Mesenteric fat pad (tissue), 1 donor: ENCODE data around the gene TPT1. TPM values are rescaled to one million over a fixed set of nuclear protein-coding genes. Genes with fewer than 3 reads are reported as not detected.
A peak's percentile ranks its signal among the peaks of the same experiment; 100 is the strongest.
"Not testable (repeated sequence)": the region's sequence is repeated elsewhere in the genome, so short reads cannot be mapped to it uniquely, and the experiment has no call there.

Experiments used
- DNase-seq: peaks from one replicate; pipeline ENCODE4 v3.0.0-alpha.2; 2020; ENCODE audit warnings: low spot score
- long read RNA-seq: library from polyadenylated mRNA; unstranded; transcript quantifications from one replicate; pipeline ENCODE4 v2.0.0, GENCODE V29; 2020
- total RNA-seq: library from RNA; stranded (reverse); fragmentation: NEBNext Ultra II Directional; extraction: Animal tissue kit (Norgen Biotek cat#: 25700); gene quantifications from one replicate; pipeline ENCODE4 v1.2.1, GENCODE V29; 2021
- donor health status: DM: yes; HTN: yes; CAD: no.

Gene TPT1
- total RNA-seq: 3,722 TPM
- long read RNA-seq, full-length matches to known transcripts: 2,790 of 2,888 reads
- long read RNA-seq, partial matches to known transcripts: 34 of 2,888 reads
- long read RNA-seq, other reads (novel, unspliced or antisense): 64 of 2,888 reads

DNA sequence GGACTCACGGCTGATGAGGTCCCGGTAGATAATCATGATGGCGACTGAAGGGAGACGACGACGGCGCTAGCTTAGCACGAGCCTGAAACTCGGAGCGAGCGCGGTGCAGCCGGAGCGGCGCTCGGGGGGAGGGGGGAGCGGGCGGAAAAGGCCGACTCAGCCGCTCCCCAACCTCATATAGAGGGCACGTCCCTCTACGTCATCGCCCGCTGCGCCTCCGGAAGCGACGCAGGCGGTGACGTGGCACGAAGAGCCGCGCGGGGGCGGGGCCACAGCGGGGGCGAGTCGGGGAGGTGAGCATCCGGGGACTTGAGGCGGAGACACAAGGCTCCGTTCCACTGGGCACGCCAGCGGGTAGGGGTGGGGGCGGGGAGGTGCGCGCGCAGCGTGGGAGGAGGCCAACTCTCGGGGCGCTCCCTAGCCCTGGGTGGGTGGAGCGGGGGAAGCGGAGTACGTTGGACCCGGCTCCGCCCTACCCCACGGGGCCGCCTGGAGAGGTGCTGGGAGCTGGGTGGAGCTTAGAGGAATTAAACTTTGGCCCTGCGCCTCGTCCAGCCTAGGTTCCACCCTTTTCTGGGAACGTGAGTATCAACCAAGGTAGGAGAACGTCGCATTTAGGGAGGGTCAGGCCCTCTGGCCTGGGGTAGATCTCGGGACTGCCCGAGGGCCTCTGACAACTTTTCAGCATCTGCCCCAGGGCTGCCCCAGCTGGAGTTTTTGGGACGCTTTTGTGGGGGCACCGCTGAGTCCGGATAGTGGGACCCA is at the start of gene TPT1:
Gene TPT1, minus strand, starts transcription at position 150 of the 765 bp plus-strand sequence. Its CDS starts 114 bp downstream, at position 36.
- DNase-seq: peak; percentile 100

- not testable (repeated sequence) for DNase-seq
Observed at GRCh38 chr13:45390348-45390747, 49.4 kb upstream of the TPT1 start.

GRCh38 chr13:45388664-45389063 is 47.7 kb upstream of the TPT1 start:
- no peak for DNase-seq

- not testable (repeated sequence) for DNase-seq
Observed at GRCh38 chr13:45386892-45387575, 46.1 kb upstream of the TPT1 start.

DNA sequence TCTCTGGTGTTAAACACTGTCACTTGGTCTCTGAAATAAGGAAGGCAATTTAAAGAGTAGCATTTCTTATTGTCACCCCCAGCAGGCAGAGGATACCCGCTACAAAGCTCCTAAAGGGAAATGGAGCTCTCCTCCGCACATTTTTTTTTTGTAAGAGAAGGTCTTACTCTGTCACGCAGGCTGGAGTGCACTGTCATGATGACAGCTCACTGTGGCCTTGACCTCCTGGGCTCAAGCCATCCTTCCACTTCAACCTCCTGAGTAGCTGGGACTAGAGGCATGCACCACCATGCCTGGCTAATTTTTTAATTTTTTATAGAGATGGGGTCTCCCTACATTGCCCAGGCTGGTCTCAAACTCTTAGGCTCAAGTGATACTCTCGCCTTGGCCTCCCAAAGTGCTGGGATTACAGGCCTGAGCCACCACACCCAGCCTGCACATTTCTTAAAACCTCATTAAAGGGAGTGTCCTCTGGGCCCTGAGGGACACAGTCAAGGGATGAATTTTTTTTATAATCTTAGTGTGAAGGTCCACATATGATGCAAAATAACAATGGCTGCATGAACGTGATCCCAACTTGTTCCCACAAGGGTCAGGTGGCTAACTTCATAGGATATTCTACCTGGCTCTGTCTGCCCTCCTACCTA is 45.0 kb upstream of the TPT1 start:
- DNase-seq: no peak

- no peak for DNase-seq
Observed at GRCh38 chr13:45385320-45385719, 44.3 kb upstream of the TPT1 start.

DNA sequence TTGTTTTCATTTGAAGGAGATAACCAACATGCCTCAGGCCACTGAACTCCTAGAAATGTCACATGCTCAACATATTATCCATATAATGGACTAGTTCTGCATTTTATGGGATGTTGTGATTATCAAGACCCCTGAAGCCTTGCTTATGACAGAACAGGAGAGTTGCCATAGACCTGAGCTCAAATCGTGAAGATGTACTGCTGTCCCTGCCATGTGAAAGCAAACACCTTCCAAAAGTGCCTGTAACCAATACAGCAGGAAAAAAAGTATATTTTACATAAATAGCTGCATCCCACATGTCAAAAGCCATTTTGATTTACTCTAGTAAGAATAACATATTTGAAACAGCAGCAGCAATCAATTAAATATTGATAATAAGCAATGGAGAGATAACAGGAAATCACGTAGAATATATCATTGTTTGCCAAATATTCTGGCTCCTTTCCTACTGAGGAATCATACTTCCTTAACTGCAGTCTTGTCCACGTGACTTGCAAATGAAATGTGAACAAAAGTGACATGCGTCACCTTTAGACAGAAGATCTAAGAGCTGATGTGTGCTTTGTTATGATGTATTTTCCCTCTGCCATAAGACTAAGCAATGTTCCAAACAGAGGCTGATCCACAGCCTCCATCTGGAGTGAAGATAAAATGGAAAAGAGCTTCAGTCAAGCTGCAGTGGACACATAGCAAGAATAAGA is 43.6 kb upstream of the TPT1 start:
- no peak for DNase-seq

GRCh38 chr13:45382739-45383138 is 41.8 kb upstream of the TPT1 start:
- not testable (repeated sequence) for DNase-seq

GRCh38 chr13:45381196-45381595 is 40.2 kb upstream of the TPT1 start:
- DNase-seq: no peak

GRCh38 chr13:45380708-45381107 is 39.7 kb upstream of the TPT1 start:
- DNase-seq: not testable (repeated sequence)

- not testable (repeated sequence) for DNase-seq
Observed at GRCh38 chr13:45379516-45379915, 38.5 kb upstream of the TPT1 start.

- not testable (repeated sequence) for DNase-seq
Observed at GRCh38 chr13:45378786-45379185, 37.8 kb upstream of the TPT1 start.

- peak; percentile 55 for DNase-seq
Observed at GRCh38 chr13:45377314-45377713, 36.3 kb upstream of the TPT1 start.

DNA sequence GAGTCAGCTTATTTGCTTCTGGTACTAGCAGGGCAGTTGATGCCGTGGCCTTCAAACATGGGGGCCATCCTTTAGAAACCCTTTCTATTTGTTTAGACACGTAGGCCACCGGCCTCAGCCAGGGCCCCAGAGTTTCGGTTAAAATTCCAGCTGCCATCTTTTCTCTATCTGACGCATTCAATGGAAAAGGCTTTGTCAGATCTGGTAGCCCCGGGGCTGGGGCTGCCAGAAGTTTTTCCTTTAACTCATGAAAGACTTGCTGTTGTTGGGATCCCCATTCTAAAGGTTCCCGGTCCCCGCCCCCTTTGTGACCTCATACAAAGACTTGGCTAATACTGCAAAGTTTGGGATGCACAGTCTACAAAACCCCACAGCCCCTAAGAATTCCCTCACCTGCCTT is 35.7 kb upstream of the TPT1 start:
- peak; percentile 81 for DNase-seq

DNA sequence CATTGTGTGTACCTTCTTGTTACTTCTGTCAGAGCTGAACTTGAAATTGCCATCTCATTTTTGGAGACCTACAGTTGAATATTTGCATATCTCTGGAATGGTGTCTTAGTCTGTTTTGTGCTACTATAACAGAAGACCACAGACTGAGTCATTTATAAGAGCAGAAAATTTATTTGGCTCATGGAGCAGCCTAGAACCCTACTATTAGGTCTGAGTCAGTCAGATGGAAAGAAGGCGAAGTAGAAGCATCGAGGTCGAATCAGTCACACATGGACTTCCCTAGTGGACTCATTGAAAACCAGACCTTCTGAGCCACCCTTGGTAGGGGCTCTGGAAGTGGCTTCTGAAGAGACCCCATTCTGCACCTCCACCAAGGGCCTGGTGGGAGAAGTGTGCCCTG is 33.9 kb upstream of the TPT1 start:
- DNase-seq: peak; percentile 30

DNA sequence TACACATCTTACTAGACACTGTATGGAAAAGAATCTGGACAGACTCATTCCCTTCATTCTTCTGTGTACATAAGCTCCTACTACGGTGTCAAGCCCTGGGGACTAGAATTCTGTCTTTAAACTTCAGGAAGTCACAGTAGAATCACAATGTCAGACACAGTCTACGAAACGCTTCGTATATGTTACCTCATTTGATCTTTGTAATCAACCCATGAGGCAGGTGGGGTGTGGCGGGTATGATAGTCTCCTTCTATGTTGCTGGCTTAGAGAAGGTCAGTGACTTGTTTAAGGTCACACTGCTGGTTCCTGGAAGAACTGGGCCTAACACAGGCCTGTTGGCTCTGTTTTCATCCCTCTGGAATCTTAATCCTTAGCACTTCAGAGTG is 32.2 kb upstream of the TPT1 start:
- DNase-seq: no peak

DNA sequence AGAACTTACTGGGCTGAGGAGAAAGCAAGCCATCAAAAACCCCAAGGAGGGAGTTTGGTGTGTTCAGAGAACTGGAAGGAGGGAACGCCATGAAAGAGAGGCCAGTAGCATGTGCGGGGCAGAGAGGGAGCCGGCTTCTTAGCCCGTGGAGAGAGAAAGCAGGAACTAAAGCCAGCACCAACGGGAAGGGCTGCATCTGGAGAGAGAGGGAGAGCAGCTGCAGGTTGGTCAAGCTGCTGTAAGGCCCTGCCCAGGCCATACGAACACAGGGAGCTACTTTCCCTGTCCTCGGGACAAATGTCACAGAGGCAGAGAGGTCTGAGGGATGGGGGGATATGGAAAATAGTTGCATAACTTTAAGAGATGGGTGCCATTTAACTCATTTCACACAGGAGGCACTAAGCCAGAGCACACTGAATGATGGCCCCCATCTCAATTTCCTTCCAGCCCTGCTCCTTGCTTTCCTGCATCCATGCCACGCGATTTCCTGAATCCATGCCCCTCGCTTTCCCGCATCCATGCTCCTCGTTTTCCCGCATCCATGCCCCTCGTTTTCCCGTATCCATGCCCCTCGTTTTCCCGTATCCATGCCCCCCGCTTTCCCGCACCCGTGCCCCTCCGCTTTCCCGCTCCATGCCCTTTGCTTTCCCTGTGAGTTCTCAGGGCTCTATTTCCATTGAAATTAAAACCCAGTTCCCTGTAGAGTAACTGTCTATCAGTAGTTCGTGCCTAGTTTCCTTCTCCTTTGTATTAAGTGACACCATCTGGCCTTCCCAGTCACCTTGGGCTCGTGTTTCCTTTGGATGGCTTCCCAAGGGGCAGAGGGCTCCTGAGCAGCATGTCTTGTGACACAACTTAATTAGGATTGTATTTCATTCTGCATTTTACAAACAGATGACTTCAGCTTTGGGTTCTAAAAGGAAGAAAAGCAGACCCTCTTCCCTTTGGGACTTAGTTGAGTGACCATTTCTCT is 31.5 kb upstream of the TPT1 start:
- DNase-seq: no peak

DNA sequence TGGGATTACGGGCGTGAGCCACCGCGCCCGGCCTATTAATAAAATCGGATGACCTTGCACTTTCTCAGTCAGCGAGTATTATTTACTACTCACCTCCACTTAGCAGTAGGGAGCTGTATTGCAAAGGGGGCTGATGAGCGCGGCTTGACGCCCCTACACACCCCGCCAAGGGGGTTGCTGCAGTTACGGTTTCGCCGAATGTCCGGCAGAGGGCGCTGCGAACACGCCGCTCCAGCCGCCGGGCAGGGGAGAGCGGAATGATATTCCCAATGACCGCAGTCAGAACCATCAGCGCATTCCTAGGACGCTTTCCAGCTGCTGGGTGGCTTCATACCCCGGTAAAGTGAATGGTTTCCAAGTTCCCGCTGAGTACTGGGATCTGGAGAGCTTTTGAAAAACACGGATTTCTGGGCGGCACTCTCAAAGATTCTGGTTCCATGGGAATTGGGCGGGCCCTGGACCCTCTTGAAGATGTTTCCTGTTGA is 30.0 kb upstream of the TPT1 start:
- peak; percentile 91 for DNase-seq

DNA sequence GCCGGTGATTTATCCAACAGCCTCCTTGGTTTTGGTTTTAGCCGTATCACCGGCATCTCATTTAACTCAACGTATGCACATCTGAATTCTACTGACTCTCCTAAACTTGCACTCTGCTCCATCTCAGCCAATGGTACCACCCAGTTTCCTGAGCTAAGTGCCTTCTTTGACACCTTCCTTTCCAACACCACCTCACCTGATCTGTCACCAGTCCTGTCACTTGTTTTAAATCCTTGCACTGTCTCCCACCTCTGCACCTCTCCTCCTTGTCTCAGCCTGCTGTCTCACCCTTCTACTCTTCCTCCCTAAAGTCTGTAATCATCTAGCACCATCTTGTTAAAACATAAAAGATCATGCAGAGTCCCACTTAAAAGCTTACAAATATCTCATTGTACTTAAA is 28.1 kb upstream of the TPT1 start:
- no peak for DNase-seq

DNA sequence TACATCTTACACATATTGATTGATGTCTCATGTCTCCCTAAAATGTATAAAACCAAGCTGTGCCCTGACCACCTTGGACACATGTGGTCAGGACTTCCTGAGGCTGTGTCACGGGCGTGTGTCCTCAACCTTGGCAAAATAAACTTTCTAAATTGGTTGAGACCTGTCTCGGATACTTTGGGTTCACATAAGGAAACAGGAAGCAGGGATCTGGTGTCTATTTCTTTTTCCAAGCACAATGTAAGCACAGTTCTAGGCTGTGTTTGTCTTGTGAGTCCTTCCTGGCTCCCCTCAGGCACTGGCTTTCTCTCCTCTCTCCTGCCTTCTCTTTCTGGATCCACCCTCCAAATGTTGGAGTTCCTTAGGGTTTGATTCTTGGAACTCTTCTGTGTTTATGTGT is 27.6 kb upstream of the TPT1 start:
- no peak for DNase-seq
